K562 (cell line): Measurements from ENCODE around the gene TRAPPC2L. TPM values are rescaled to one million over a fixed set of nuclear protein-coding genes. Genes with fewer than 3 reads are reported as not detected.

Source experiments
- ADNP ChIP-seq: fragments of 200-800 bp; sonication (Bioruptor generic); IDR thresholded peaks from 2 replicates; pipeline ENCODE4 v1.6.1; 2016; ENCODE audit warnings: missing genetic modification characterization, missing compliant biosample characterization
- LEF1 ChIP-seq: fragments of 450-650 bp; IDR thresholded peaks from 2 replicates; pipeline ENCODE4 v1.6.1; 2016; ENCODE audit warnings: mild to moderate bottlenecking
- MYNN ChIP-seq, 2 experiments: sonication (generic); formaldehyde crosslinking in 1 of 2; IDR thresholded peaks; 2 replicates each; pipeline versions ENCODE4 v1.5.0 to v1.6.1; 2016 to 2020; ENCODE audit warnings: antibody characterized with exemption in 1 of 2, missing genetic modification reagents in 1 of 2
- TBL1XR1 ChIP-seq, 2 experiments: IDR thresholded peaks; 2 replicates each; pipeline ENCODE4 v1.6.1; 2012; ENCODE audit warnings: improper control_type of control experiment in 2 of 2, low read length in 2 of 2, mild to moderate bottlenecking in 1 of 2
- ZNF436 ChIP-seq: fragments of 250-450, 450-650 bp; sonication (Bioruptor Pico); formaldehyde crosslinking; IDR thresholded peaks from 2 replicates; pipeline ENCODE4 v1.7.0; 2020; ENCODE audit warnings: mild to moderate bottlenecking
- polyA plus RNA-seq, 8 experiments: library from polyadenylated mRNA; depleted of rRNA in 4 of 8; stranded (reverse) in 5 of 8; unstranded in 3 of 8; fragments of >200 nt; fragmentation: Nextera tagmentation in 2 of 8; fragmentation: Illumina TruSeq in 1 of 8; extraction: Ambion mirVana in 2 of 8; extraction: Trizol in 1 of 8; gene quantifications; 2 replicates each; pipeline versions ENCODE4 v1.2.1 to v1.2.3, GENCODE V29; 2011 to 2014; ENCODE audit warnings: inconsistent platforms in 1 of 8, missing spikeins in 1 of 8
- total RNA-seq, 7 experiments: library from RNA; depleted of rRNA in 6 of 7; stranded (reverse); fragments of >200 nt in 6 of 7; fragmentation: Illumina TruSeq in 2 of 7; extraction: Trizol in 2 of 7; gene quantifications; 2 replicates each; pipeline versions ENCODE4 v1.2.1 to v1.2.3, GENCODE V29; 2011 to 2021; ENCODE audit warnings: low replicate concordance in 1 of 7
- TF ChIP-seq, protein P1 (sequence below), 2 experiments: fragments of 450-650 bp; IDR thresholded peaks; 2 replicates each; pipeline ENCODE4 v1.6.1; 2016; ENCODE audit warnings: mild to moderate bottlenecking in 2 of 2, borderline replicate concordance in 1 of 2, low read depth in 1 of 2, moderate library complexity in 1 of 2
- TF ChIP-seq, protein P2 (sequence below): sonication (generic); IDR thresholded peaks from 2 replicates; pipeline ENCODE4 v1.6.1; 2016
- TF ChIP-seq, protein P3 (sequence below): sonication (generic); formaldehyde crosslinking; IDR thresholded peaks from 2 replicates; pipeline ENCODE4 v1.8.0; 2022; ENCODE audit warnings: mild to moderate bottlenecking, missing genetic modification reagents
- TF ChIP-seq, protein P4 (sequence below), 2 experiments: IDR thresholded peaks; 2 replicates each; pipeline ENCODE4 v1.6.1; 2012; ENCODE audit warnings: improper control_type of control experiment in 2 of 2, low read depth in 2 of 2, low read length in 2 of 2, borderline replicate concordance in 1 of 2
- TF ChIP-seq, protein P5 (sequence below): fragments of 200-800 bp; sonication (Bioruptor generic); IDR thresholded peaks from 2 replicates; pipeline ENCODE4 v1.6.1; 2017; ENCODE audit warnings: missing genetic modification characterization, missing compliant biosample characterization

Gene TRAPPC2L
- total and polyA plus RNA-seq, 9 of the 15 experiments (the other 6 are each of a cell fraction or from before 2014, with no cell fraction given): 60.4 to 398 (median 97.5) TPM

DNA sequence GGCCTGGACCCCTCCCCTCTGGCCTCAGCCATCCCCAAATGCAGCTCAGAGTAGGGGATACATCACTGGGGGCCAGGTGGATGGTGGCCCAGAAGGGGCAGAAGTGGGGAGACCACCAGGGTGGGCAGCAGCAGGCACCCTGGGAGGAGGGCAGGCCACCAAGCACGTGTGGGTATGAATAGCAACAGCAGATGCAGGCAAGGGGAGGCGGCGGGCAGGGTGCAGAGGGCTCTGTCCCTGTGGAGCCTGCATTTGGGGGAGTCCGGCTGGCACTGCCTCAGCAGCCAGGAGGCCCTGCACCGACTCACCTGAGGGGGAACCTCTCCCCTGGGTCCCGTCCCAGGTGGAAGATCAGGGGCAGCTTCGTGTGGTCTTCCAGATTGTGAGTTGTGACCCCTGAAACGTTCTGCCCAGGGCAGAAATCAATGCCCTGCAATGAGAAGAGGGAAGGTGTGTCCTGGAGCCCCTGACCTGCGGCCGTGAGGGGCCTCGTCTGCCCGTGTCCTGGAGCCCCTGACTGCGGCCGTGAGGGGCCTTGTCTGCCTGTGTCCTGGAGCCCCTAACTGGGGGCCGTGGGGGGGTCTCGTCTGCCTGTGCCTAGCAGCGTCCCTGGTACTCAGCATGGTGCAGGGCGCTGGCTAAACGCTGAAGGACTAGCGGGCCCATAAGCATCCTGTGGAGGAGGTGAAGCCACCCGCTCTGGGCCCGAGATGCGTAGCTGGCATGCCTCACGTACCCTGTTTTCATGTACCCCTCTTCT, 34.5 kb upstream of the TRAPPC2L start (continued):
- TF ChIP-seq, protein P1, sequence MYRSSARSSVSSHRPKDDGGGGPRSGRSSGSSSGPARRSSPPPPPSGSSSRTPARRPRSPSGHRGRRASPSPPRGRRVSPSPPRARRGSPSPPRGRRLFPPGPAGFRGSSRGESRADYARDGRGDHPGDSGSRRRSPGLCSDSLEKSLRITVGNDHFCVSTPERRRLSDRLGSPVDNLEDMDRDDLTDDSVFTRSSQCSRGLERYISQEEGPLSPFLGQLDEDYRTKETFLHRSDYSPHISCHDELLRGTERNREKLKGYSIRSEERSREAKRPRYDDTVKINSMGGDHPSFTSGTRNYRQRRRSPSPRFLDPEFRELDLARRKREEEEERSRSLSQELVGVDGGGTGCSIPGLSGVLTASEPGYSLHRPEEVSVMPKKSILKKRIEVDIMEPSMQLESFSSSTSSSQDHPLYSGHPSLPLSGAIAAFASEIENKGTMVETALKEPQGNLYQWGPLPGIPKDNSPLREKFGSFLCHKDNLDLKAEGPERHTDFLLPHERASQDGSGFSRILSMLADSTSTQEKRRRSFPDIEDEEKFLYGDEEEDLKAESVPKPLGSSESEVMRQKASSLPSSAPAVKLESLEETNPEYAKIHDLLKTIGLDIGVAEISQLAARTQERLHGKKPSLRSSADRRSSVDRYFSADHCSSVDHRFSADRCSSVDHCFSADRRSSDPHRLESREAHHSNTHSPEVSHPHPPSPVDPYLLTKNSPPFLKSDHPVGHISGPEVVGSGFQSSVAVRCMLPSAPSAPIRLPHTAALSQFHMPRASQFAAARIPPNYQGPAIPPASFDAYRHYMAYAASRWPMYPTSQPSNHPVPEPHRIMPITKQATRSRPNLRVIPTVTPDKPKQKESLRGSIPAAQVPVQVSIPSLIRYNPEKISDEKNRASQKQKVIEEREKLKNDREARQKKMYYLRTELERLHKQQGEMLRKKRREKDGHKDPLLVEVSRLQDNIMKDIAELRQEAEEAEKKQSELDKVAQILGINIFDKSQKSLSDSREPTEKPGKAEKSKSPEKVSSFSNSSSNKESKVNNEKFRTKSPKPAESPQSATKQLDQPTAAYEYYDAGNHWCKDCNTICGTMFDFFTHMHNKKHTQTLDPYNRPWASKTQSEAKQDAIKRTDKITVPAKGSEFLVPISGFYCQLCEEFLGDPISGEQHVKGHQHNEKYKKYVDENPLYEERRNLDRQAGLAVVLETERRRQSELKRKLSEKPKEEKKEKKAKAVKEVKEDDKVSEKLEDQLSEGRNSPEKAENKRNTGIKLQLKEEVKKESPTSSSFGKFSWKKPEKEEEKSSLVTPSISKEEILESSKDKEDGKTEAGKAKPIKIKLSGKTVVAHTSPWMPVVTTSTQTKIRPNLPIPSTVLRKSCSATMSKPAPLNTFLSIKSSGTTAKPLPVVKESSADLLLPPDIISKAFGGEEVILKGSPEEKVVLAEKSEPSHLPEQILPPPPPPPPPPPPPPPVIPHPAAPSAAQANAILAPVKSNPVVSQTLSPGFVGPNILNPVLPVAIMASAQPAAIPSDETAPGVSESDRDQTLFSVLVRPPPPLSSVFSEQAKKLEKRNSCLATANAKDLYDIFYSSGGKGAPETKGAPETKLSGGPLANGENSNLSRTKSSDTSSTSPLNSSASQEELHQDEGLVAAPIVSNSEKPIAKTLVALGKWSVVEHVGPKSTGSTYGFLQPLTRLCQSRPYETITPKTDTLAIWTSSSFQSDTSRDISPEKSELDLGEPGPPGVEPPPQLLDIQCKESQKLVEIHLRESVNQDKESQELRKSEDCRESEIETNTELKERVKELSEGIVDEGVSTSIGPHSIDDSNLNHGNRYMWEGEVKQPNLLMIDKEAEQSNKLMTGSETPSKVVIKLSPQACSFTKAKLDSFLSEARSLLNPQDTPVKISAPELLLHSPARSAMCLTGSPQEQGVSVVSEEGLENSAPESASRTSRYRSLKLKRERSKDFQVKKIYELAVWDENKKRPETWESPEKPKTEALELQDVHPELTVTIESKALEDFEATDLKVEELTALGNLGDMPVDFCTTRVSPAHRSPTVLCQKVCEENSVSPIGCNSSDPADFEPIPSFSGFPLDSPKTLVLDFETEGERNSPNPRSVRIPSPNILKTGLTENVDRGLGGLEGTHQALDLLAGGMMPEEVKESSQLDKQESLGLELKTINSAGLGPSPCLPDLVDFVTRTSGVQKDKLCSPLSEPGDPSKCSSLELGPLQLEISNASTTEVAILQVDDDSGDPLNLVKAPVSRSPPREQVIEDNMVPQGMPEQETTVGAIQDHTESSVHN (IDR thresholded peaks at IDR 0.05; ENCODE audit: borderline replicate concordance in 1 of 2, low read depth in 1 of 2): no peak
- no peak for TF ChIP-seq LEF1
- TF ChIP-seq ZNF436 (CRISPR knock-in tag): no peak
- no peak for TF ChIP-seq ADNP (tag)
- TF ChIP-seq, protein P2, sequence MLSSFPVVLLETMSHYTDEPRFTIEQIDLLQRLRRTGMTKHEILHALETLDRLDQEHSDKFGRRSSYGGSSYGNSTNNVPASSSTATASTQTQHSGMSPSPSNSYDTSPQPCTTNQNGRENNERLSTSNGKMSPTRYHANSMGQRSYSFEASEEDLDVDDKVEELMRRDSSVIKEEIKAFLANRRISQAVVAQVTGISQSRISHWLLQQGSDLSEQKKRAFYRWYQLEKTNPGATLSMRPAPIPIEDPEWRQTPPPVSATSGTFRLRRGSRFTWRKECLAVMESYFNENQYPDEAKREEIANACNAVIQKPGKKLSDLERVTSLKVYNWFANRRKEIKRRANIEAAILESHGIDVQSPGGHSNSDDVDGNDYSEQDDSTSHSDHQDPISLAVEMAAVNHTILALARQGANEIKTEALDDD: no peak
- TF ChIP-seq, protein P3, sequence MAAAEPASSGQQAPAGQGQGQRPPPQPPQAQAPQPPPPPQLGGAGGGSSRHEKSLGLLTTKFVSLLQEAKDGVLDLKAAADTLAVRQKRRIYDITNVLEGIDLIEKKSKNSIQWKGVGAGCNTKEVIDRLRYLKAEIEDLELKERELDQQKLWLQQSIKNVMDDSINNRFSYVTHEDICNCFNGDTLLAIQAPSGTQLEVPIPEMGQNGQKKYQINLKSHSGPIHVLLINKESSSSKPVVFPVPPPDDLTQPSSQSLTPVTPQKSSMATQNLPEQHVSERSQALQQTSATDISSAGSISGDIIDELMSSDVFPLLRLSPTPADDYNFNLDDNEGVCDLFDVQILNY (CRISPR knock-in tag): no peak
- TF ChIP-seq, protein P4, sequence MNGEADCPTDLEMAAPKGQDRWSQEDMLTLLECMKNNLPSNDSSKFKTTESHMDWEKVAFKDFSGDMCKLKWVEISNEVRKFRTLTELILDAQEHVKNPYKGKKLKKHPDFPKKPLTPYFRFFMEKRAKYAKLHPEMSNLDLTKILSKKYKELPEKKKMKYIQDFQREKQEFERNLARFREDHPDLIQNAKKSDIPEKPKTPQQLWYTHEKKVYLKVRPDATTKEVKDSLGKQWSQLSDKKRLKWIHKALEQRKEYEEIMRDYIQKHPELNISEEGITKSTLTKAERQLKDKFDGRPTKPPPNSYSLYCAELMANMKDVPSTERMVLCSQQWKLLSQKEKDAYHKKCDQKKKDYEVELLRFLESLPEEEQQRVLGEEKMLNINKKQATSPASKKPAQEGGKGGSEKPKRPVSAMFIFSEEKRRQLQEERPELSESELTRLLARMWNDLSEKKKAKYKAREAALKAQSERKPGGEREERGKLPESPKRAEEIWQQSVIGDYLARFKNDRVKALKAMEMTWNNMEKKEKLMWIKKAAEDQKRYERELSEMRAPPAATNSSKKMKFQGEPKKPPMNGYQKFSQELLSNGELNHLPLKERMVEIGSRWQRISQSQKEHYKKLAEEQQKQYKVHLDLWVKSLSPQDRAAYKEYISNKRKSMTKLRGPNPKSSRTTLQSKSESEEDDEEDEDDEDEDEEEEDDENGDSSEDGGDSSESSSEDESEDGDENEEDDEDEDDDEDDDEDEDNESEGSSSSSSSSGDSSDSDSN (IDR thresholded peaks at IDR 0.05; ENCODE audit: borderline replicate concordance in 1 of 2, low read depth in 2 of 2, low read length in 2 of 2): no peak
- TF ChIP-seq TBL1XR1 (IDR thresholded peaks at IDR 0.05; ENCODE audit: low read length in 2 of 2): no peak
- no peak for TF ChIP-seq MYNN (IDR thresholded peaks at IDR 0.05)
- no peak for TF ChIP-seq MYNN (CRISPR knock-in tag; IDR thresholded peaks at IDR 0.05)
- TF ChIP-seq, protein P5, sequence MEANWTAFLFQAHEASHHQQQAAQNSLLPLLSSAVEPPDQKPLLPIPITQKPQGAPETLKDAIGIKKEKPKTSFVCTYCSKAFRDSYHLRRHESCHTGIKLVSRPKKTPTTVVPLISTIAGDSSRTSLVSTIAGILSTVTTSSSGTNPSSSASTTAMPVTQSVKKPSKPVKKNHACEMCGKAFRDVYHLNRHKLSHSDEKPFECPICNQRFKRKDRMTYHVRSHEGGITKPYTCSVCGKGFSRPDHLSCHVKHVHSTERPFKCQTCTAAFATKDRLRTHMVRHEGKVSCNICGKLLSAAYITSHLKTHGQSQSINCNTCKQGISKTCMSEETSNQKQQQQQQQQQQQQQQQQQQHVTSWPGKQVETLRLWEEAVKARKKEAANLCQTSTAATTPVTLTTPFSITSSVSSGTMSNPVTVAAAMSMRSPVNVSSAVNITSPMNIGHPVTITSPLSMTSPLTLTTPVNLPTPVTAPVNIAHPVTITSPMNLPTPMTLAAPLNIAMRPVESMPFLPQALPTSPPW (CRISPR knock-in tag): no peak
